GM18499 (cell line): ENCODE data around the gene LRRC4C.

ENCODE experiments used
- ATAC-seq: cut with Tn5 transposase; IDR thresholded peaks from one replicate; pipeline ENCODE4 v1.9.1; 2021; ENCODE audit warnings: moderate number of reproducible peaks; ENCODE audit not compliant: insufficient read depth, unreplicated experiment

The LRRC4C gene

DNA sequence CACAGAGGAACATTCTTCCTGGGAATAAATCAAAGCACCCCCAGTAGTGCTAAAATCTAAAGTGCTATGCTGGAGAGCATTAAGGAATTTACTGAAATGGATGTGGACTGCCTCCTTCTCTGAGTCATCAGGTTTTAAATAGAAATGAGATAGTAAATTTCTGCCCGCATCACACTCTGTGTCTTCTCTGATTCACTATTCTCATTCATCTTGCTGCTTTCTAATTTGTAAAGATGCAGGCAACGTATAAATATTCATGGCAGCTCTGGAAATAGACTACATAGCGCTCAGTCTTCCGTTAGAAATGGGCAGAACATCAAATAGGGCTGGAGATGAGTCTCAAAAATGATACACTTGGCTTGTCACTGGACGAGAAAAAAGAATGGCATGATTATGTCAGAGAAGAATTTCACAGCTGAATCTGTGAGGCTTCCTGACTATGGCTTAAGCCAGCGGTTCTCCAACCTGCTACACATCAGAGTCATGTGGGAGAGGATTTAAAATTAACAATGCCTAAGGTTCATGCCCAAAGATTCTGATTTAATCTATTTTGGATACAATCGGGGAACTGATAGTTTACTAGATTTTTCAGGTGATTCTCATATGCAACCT, 178.2 kb downstream of the LRRC4C start:
- no peak for ATAC-seq

DNA sequence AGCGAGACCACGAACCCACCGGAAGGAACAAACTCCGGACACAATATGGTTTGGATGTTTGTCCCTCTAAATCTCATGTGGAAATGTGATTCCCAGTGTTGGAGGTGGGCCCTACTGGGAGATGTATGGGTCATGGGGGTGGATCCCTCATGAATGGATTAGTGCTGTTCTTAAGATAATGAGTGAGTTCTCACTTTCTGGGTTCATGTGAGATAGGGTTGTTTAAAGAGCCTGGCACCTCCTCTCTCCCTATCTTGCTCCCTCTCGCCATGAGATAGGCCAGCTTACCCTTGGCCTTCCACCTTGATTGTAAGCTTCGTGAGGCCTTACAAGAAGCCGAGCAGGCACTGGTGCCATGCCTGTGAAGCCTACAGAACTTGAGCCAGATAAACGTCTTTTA, 184.6 kb downstream of the LRRC4C start:
- no peak for ATAC-seq

DNA sequence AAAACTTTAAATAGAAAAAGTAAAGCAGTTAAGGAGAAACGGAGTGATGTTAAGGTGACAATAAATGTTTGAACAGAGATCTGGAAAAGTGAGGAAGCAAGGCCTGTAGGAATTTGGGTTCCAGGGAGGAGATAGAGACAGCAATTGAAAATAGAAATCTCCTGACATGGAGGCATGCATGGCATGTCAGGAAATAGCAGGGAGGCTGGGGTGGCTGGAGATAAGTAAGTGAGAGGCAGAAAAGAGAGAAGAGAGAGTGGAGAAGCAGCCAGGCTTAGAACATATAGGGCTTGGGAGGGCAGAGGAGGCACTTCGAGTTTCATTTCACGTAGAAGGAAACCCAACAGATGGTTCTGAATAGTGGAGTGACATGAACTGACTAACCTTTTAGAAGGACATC, 185.5 kb downstream of the LRRC4C start:
- no peak for ATAC-seq

DNA sequence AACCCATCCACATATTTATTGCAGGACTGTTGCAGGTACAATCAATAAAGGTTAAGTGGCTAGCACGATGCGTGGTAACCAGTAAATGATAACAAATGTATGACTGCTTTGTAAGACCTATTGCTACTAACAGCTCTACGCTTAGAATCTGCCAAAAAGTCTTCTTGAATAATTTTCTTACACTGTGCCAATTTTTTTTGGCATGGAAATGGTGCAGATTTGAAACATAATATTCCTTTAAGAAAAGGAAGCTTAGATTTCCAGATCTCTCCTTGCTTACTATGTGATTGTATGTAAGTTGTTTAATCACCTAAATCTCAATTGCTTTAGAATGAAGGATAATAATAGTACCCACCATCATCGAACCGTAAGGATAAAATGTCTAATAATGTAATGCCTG, 192.0 kb downstream of the LRRC4C start:
- ATAC-seq, result no peak

DNA sequence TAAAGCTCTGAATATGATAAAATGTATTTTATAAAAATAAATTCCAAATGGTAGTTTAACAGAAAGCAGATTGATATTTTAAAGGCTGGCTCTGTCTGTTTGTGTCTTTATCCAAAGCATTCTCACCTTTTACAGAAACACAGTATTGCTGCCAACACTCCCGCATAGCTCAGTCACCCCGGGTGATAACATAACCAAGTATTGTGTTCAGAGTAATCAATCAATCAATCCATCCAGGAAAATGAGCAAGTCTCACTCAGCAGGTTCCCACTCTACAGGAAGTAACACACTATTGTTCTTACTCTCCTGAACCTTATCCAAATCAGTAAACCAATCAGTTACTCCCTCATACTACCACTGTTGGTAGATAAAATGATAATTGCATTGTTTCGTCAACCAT, 203.4 kb downstream of the LRRC4C start:
- no peak for ATAC-seq

DNA sequence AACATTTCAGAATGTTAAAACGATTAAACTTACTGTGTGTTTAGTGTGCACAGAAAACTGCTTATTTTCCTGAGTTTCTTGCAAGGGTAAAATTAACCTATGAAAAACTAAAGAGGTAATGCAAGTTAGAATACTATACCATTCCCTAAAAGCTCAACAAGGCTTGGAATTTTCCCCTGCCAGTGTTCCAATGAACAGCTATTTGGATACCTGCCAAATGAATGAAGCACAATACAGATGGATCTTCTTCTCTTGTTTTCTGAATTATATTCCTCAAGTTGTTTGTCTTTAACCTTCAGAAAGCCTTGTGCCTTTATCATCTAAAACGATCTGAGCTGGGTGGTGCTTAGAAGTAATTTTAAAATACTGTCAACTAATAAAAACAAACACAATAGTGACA, 204.5 kb downstream of the LRRC4C start:
- no peak for ATAC-seq

DNA sequence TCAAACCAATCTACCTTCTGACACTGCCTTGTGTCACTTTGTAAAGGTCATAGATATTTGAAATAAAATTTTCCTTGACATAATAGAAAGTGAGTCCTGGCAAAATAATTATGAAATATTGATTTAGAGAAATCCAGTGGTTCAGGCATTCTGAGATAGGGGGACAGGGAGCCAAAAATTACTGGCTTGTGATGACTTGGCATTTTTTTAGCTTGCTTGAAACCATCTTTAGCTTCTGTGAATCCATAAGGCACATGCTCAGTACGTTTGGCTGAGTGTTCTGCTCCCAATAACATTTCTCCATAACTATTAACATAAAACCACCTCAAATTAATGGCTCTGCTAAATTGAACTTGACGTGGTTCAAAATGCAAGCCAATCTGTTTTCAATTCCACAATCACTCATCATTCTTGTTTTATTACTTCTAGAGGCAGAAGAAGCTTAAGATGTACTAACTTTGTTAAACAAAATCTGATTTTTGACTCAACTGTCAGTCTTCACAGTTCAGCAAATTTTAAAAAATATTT, 209.0 kb downstream of the LRRC4C start:
- no peak for ATAC-seq

DNA sequence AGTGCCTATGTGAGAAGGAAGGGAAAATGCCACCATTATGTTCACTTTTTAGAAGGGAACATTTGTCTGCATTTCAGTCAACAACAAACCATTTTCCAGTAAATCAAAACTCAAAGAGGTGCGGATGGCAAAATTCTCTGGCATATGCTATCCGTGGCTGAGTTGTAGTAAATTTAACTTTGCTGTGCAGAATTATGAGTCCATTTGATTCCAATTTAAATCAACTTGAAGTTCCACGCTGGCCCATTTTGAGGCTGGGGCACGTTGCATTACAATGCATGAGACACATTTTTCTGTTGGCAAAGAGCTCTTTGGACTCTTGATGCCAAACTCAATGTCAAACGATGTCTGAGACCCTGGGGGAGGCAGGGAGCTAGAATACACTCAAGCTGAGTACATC, 211.8 kb downstream of the LRRC4C start:
- no peak for ATAC-seq

DNA sequence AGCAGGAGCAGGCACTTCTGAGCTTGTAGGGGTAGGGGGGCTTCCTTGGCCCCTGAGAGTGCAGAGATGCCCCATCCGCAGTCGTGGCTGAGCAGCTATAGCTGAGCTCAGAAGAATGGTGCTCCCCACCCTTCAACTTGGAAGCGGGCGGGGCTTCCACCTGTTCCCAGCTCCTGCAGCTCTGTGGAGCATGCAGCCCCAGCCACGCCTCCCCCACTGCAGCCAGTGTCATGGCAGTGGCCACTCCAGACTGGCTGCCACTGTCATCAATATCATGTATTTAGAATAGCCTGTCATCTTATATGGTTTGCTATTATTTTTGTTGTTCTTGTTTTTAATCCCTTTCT, 213.1 kb downstream of the LRRC4C start:
- ATAC-seq, result no peak

DNA sequence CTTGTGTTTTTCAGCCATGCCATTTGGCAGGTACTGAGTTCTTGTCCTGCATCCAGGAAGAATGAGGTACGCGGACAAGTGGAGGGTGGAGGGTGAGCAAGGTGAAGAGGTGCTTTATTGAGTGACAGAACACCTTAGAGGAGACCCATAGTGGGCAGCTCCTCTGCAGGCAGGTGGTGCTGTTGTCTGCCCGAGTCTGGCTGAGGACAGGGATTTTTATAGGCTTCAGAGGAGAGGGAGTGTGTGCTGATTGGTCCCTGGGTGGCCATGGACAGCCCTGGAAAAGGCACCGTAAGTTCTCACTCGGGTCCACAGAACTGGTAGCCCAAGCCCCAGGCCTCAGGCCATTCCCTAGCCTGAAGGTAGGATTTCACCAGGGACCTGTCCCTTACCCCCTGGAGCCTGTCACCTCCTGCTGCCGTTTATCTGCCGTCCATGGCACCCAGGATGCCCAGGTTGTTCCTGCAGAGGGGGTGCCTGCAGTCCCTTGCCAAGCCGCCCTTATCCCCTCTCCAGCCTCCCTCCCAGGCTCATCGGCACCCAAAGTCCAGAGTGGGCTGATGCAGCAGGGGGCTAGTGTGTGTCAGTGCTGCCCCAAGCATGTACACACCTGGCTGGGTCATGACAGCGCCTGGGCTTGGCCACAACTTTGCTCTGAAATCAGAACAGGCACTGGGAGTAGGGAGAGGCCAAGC, 213.6 kb downstream of the LRRC4C start:
- ATAC-seq, result no peak

DNA sequence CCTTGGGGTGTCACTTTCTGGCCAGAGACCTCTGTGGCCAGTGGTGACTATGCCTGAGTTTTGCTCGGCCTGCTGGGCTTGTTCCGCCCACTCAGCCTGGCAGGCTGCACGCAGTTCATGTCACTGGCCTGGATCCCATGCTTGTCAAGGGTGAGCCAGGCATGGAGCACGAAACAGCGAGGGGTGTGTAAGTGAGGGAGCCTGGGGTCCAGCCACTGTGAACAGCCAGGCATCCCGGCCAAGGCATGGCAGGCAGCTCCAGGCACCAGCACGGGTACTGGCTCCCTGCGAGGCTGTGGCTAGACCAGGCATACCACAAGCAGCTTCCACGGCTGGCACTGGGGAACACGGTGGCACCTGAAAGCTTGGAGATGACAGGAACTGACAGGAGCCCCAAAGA, 214.3 kb downstream of the LRRC4C start:
- no peak for ATAC-seq

DNA sequence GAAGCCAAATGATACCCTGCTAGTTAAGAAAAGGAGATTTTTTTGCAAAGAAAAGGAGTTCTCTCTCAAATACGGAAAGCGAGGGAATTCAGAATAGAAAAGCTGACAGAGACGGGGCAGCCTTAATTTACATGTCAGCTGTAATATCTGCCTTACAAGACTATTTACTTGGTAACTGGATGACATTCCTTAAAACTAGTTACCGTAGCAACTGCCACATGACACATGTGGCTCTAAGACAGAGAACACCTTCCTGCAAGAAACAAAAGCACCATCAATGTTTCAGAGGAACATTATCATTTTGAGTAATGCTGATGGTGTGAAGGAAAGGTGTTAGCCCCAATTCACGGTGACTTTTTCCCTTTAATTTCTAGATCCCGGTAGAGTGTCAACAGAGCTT, 222.1 kb downstream of the LRRC4C start:
- no peak for ATAC-seq

DNA sequence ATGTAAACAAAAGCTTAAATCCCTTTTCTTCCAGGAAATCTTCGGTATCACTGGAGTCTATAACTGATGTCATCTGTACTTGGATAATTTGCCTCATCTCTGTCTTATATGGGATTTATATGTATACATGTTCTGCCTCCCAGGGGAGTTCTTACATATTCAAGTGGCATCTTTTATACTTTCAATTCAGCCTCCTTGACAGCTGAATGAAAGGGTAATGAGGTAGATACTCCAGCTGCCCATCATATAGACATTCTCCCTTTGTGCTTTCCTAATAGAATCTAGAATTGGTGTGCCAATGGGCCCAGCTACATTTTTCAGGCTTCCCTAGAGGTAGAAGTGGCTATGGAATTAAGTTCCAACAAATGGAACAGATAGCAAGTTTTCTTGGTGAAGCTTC, 223.8 kb downstream of the LRRC4C start:
- ATAC-seq, result no peak

DNA sequence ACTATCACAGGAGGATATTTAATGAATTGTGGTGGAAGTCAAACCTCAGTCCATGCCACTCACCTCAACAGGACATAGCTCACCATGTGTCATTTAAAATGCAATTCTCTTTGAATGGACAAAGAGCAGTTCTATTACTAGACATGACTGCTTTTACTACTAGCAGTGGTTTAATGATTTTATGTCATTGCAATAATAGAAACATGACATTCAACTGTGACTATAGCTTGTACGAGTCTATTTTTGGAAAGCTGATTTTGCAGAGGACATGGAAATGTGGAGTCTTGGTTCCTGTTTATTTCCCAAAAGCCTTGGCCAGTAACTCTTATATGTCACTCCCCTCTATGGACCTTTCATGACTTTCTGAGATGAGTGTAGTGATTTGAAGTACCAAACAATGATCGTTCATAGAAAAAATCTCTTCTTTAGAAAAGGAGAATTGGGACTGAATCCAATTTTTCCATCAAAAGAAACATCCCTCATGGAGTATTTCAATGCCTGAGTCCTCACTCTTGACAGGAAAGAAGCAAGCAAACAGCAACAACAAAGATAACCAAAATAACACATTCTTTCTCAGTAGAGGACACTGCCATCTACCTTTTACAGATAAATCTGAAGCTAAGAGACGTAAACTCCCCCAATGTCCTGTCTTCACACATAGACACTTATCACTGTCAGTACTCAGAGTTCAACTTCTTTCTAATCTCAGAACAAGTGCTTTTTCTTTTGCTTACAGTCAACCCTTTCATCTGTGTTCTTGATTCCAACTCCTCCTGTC, 233.4 kb downstream of the LRRC4C start:
- no peak for ATAC-seq

DNA sequence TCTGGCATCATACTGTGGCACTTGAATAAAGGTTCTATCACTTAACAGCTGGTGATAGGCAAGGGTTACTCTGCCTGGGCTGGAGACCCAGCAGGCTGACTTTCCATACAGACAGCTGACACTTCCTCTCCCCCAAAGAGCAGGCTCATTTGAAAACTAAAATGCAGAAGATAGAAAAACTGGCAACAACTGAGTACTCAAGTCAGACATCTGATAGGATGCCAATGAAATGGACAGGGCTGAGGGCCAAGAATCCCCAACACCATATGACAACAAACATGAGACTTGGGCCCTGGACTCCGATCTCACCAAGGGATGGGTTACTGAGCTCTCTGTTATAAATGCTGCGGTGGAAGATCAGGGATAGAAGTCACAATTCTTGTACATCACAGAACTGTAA, 237.2 kb downstream of the LRRC4C start:
- no peak for ATAC-seq

DNA sequence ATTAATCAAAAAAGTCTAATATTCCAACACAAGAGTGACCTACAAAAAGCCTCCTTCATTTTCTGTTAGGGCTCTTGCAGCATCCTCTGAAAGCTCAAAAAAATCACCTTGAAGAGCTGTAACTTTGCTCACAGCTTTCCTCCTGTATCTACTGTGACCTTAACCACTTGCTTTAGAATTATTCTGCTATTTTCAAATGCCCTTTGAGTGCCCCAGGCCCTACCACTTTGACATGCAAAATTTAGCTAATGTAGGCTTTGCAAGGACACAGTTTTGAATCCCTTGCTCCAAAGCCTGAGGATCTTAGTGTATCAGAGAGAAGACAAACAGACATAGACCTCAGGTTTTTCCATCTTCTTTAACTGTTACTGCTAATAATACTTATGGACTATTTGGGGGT, 253.1 kb downstream of the LRRC4C start:
- no peak for ATAC-seq

DNA sequence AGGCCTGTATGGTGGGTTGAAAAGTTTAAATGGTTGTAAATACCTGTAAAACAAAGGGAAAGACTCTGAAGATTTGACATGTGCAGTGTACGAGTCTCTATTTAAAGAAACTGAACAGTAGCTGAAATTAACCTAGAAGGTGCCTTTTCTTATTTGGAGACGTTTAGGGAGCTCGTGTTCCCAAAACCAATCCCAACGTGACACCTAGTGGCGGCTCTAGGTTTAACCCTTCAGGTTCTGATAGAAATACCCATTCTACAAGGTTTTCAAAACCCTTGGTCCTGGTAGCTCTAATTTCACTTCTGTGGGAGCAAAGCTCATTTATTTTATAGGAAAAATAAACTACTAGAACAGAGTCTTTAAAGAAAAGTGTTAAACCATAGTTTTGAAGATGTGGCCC, 258.3 kb downstream of the LRRC4C start:
- no peak for ATAC-seq

DNA sequence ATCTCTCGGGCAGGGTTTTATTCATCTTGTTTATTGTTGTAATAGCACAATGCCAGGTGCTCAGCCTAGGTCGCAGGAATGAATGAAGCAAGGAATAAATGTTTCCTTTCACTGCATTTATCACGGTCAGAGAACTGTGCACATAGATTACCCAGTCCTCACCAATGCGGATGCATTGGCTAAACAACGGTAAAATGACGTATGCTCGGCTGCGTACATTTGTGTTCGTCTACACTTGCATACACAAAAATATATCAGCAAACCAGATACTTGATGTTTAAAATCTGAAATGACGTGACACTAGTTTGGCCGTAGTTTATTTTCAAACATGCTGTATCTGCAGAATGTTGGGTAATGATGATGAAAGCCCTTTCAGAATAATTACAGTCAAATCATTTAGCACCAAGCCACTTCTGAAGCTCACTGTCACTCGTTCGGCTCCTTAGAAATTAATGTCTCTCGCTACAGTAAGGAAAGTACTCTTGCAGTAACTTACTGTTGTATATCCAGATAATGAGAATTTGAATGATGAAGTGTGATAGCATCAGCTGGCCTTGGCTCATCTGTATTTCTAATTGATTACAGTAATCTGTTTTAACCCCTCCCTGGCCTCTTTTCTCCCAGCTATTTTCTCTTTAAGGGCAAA, 268.9 kb downstream of the LRRC4C start:
- no peak for ATAC-seq

DNA sequence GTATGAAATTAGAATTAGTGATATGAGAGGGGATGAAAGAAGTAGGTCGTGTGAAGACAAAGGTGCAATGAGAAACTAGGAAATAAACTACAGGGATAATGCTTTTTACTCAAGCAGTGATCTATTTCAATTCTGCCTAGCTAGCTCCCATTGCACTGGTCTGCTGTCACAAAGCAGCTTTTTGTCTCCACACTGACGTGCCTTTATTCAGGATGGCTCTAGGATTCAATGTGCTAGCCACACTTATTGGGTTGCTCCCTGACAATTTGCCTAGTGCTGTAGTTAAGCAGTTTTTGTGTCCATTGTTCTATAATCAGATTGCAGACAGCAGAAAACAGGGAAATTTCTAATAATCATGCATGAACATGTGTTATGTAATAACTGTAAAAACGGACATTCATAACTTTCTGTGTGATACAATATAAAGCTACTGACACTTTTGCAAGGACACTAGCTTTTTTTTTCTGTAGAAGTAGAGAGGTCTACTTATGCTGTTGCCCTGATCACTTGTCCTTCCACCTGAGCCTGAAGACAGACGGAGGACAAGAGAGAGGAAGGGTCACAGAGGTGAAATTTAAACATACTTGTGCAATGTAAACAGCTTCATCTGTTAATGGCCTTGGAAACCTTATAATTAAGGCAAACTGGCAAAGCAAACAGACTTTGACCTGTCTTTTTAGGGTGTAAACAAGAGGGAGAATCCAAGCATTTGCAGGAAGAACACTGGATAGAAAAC, 269.6 kb downstream of the LRRC4C start:
- no peak for ATAC-seq

DNA sequence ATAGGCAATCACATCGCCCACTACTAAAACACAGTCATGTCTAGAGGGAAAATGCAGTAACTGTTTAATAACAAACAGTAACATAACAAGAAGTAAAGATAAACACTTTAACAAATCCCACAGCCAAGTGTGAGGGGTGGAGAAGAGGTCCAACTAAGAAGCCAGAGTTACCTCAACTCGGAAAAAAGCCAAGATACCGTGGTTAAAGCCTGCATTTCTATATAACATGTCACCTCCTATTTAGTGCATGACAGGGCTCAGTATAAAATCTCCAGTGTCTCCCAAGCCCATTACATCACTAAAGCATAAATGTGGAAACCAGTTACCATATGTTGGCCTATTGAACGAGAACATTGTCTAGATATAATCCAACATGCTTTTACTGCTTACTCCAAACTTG, 281.7 kb downstream of the LRRC4C start:
- no peak for ATAC-seq
